OCI-M1 (cell line): ENCODE data around the gene FDXR.

Experiments used
- DNase-seq: peaks from one replicate; lab custom pipeline; 2025; lab: John Stamatoyannopoulos, UW

Gene FDXR

GRCh38 chr17:74833501-74834377 lies 39.1 kb downstream of the FDXR start:
- DNase-seq: peak; percentile 29

- no peak for DNase-seq
Observed at GRCh38 chr17:74832421-74832820, 40.4 kb downstream of the FDXR start.

DNA sequence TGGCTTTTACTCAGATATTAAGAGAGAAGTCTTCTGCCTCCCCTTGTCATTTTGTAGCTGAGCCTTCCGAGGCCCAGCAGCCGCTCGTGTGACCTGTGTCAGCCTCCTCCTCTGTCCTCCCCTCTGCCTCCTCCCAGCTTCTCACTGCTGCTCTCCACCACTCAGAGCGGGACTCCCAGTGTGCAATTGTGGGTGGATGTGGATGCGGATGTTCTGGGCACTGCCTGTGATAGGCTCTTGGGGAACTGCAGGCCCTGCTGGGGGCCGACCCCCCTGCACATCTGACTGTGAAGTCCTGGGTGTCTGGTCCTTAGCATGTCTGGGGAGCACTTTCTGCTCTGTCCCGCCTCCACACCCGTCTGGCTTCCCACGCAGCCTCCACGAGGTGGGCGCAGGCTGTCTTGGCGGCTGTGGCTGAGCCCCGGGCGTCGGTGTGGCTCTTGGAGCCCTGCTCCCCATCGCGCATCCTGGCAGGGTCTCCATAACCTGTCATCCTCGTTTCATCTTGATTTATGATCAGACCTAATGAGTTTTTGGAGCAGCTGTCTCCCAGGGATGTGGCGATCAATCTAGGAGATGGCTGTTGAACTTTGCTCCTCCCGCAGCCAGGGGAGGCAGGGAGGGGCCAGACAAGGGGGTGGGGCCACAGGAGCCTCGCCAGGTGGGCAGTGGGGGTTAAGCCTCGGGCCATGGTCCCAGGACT lies 41.2 kb downstream of the FDXR start:
- DNase-seq: no peak

DNA sequence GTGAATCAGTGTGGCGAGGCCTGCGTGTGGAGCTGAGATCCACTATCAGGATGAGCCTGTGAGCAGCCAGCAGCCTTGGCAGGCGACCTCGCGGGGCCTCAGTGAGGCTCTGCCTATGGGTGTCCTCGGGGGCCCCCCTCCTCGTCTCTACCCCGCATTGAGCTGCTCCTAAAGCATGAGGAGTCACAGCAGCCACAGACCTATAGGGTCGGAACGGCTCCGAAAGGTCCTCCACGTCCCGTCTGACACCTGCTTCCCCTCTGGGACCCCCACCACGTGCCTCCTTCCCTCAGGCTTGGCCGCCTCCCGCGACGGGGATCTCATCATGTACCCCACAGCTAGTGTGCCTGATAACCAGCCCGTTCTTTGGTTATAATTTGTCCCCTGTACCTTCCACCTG lies 41.9 kb downstream of the FDXR start:
- DNase-seq: no peak

DNA sequence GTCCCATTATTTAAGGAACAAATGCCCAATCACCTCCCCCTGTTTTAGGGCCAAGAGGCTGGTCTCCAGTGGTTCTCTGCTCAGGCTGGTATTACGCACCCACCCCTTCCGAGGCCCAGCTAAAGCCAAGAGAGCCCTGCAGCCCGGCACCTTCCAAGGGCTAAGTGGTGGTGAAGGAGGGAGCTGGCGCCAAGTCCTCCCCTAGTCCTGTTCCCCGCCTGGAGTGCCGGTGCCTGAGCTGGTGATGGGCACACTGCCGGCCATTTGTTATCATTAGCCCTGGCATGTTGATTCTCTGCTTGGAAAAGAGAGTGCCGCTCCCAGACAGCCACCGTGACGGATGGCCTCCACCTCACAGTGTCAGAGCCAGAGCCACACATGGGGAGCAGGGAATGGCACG lies 45.0 kb downstream of the FDXR start:
- DNase-seq: no peak

DNA sequence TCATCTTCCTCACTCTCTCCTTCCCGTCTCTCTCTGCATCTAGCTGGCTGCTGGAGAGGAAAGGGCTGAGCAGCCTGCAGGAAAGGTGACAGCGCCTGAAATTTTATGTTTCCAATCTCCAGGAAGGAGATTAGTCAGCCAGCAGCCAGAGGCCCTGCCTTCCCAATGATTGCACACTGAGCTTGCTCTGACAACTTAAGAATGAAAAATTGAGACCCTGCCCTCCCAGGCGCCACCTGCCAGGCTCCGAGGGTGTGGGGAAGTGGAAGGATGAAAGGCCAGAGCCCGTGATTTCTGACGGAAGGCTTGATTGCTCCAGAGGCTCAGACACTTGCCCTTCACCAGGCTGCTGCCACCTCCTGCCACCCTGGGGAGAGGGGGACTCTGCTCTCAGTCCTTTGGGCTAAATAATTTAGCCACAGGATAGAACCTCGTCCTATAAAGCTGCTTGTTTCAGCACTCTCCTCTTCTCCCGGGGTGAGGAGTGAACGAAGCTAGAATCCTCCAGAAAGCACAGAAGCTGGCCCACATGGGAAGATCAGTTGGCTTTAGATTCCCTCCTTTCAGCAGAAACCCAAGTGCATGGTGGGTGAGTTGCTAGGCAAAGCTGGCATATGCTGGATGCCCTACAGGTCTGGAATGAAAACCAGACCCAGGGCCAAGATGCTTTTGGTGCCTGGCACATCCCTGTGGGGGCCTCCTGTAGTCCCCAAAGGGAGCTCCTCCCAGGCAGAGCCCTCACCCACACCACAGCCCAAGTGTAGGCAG lies 46.7 kb downstream of the FDXR start:
- DNase-seq: no peak

- no peak for DNase-seq
Observed at GRCh38 chr17:74824961-74825627, 47.7 kb downstream of the FDXR start.

DNA sequence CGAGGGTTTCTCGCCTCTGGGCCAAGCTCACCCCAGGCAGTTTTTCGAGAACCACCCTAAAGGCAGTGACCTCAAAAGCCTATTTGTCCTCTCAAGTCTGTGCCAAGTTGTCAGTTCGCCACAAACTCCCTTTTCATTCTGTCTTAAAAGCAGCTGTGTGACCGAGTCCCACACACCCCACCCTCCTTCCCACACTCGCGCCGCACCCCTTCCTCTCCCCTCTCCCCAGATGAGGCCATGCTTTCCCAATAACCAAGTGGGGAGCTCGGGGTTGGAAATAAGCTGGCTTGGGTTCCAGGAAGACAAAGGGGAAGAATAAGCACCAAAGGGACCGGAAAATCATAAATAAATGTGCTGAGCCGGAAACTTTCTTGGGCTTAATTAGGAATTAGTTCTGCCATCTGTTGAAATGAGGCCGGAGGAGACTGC lies 49.8 kb downstream of the FDXR start:
- no peak for DNase-seq

- DNase-seq: no peak
Observed at GRCh38 chr17:74822335-74822938, 50.4 kb downstream of the FDXR start.

DNA sequence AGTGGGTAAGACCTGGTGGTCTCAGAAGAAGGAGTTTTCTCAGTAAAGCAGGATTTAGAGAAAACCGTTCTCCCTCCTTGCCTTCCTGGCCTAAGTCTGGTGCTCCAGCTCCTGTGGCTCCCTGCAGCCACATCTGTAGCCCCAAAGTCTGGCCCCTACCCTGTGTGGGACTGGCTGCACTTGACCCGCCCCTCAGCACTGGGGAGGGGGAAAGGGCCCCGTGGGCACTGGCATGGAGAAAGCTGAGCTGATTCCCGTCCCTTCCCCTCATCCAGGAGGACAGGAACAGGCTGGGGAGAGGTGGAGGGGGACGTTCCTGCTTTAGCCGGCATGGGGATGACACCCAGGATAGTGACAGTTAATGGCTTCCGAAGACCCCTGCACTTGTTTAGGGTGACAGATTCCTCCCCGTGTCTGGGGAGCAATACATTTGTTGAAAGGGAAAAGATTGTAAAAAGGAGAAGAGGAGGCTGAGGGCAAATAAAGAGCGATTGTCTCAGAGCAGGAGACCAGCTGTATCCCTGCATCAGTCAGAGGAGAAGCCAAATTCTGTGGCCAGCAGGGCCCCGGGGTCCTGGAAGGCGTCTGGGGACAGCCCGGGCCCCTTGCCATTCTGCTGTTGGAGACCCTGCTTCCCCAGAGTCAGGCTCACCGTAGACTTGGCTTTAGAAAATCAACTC lies 51.0 kb downstream of the FDXR start:
- no peak for DNase-seq

GRCh38 chr17:74819801-74820436 lies 52.9 kb downstream of the FDXR start:
- no peak for DNase-seq

- no peak for DNase-seq
Observed at GRCh38 chr17:74818291-74818938, 54.4 kb downstream of the FDXR start.

DNA sequence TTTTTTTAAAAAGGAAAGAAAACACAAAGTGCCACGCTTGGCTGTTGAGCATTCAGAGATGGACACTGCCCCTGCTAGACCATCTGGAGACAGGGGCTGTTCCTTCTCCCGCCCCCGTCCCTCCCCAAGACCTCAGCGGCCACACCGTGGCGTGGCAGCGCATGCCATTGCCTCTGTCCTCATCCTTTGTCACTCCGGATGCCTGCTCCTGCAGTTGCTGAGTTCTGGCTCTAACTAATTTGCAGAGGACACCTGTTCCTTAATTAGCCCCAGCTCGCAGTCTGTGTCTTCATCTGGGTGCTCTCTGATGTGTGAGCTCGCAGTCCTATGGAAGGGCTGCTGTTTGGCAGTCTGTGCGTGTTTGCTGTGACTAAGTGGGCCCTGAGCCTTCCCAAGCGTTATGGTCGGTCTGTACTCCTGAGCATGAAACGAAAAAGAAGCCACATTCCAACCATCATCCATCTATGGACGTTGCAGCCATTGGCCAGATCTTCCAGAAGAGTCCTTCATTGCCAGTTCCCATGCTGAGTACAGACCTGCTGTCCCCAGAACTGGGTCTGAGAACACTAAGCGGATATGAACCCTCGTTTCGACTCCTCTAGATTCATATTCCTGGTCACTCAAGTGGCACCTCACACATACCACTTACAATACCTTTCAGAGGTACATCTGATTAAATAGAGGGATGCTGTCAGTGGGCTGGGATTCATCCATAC lies 55.7 kb downstream of the FDXR start:
- DNase-seq: no peak

DNA sequence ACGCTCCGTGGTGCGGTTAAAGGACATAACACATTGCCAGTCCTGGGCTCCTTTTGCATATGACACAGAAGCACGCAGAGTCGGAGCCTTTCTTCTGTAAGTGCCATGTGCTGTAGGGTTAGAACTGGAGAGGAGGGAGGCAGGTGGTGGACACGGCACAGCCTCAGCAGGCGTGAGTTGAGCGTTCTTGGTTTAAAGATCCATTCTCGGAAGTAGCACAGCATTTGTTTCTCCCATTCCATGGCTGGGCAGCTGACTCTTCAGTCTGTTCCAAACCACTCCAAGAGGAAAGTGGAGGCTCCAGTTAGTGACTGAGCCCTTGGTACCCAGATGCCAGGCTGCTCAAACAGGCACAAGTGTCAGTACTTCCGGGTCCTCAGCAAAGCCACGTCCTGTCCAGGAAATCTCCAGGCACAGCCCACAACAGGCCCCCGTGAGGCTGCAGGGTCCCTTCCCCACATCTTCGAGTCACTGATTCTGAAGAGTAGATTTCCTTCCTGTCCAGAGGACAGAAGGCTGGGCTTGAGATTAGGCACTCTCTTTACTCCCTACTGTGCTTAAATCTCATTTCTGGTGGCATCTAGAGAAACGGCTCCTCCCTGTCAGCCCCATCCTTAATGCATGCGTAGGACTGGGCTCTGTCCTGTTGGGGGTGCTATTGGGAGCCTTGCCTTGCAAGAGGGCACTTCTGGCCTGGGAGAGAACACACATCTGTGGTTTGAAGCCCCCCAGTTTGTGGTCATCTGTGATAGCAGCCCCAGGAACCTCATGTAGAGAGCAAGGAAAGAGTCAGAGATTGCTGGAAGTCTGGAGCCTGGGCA lies 57.0 kb downstream of the FDXR start:
- DNase-seq: peak; percentile 33

- DNase-seq: no peak
Observed at GRCh38 chr17:74815067-74815466, 57.7 kb downstream of the FDXR start.

GRCh38 chr17:74814453-74814852 lies 58.3 kb downstream of the FDXR start:
- DNase-seq: no peak
